ENCODE results near the gene COA4.

The COA4 gene

DNA sequence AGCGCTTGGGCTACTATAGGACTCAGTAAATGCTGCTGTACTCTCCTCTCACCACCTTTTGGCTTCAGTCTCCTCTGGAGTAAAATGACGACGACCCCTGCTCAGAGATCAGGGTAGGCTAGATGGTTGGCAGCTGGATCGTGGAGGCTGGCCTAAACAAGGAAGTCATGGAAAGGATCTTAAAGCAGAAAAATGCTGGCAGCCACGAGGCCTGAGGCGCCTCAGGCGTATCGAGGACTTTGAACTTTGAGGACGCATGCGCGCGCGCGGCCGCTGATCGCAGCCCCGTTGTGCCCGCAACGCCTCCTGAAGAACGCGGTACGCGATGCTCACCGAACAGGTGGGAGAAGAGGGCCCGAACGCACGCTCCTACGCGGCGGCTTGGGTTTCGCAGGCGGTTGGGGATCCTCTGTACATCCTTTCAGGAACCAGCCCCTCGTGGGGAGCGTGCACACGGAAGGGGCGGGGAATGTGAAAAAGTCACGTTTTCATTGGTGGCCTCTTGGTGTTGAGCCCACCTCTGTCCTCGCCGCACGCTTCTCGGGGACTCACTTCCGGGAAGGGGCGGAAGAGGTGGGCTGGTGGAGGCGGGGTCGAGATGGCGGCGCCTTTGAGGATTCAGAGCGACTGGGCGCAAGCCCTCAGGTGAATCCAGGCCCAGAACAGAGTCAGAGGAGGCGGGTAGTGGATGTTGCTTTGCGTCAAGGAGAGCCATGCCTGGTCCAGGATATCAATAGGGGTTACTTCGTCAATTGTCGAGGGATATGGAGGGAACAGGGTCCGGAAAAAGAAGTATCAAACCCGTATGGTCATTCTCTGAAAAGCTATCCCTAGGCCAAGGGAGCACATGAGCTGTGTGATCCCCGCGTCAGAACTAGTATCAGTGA is at the start of gene COA4, which contains the start of gene PAAF1:
Gene COA4 (minus strand): TSS at position 423 of the 887 bp plus-strand sequence. CDS start 3,468 bp downstream, outside the sequence.
Gene PAAF1 (plus strand): TSS at position 576 of the 887 bp plus-strand sequence. CDS start 23 bp downstream, at position 599.
- peak; percentile 93 for DNase-seq (ENCODE audit: low read depth)
- TF ChIP-seq, protein P1, sequence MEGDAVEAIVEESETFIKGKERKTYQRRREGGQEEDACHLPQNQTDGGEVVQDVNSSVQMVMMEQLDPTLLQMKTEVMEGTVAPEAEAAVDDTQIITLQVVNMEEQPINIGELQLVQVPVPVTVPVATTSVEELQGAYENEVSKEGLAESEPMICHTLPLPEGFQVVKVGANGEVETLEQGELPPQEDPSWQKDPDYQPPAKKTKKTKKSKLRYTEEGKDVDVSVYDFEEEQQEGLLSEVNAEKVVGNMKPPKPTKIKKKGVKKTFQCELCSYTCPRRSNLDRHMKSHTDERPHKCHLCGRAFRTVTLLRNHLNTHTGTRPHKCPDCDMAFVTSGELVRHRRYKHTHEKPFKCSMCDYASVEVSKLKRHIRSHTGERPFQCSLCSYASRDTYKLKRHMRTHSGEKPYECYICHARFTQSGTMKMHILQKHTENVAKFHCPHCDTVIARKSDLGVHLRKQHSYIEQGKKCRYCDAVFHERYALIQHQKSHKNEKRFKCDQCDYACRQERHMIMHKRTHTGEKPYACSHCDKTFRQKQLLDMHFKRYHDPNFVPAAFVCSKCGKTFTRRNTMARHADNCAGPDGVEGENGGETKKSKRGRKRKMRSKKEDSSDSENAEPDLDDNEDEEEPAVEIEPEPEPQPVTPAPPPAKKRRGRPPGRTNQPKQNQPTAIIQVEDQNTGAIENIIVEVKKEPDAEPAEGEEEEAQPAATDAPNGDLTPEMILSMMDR (conservative IDR thresholded peaks at IDR 0.05; ENCODE audit: control insufficient read depth, insufficient read depth, low read depth, low read length): no peak
- H3K4me3 ChIP-seq (ENCODE audit: control insufficient read depth, low read depth, low read length): peak within 1 kb of the TSS; percentile 97

DNA sequence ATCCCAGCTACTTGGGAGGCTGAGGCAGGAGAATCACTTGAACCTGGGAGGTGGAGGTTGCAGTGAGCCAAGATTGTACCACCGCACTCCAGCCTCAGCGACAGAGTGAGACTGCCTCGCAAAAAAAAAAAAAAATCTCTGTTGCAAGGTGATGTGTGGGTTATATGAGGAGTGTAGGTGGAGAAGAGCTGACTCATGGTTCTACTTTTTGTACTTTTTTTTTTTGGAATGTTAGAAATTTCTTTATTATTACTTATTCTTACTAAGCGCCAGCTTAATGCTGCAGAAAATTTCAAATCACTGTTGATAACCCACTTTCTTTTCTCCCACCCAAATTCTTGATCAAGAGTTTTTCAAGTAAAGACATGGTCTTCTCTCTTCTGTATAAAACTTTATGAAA is 44.5 kb upstream of the COA4 start:
- TF ChIP-seq, protein P1 (conservative IDR thresholded peaks at IDR 0.05; ENCODE audit: control insufficient read depth, insufficient read depth, low read depth, low read length): no peak
- H3K4me3 ChIP-seq (ENCODE audit: control insufficient read depth, low read depth, low read length): no peak overlapping the region

DNA sequence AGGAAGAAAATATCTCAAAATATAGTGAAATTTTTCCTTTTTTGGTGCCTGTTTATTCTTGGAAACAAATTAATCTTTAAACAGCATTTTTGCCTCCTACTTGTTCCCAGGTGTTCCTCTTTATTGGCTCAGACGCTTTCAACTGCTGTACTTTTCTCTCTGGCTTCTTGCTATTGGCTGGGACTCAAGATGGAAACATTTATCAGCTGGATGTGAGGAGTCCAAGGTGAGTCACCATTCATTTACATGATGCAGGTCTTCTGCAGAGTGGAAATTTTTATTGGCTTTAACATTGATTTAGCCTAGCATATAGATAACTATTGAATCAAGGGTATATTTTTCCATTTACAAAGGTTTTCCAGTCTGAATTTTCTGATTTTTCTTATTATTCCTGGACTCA is 39.8 kb upstream of the COA4 start:
- DNase-seq (ENCODE audit: low read depth): peak; percentile 43

More for the DNA sequence above, 44.5 kb upstream of the COA4 start:
- DNase-seq (ENCODE audit: low read depth): no peak

DNA sequence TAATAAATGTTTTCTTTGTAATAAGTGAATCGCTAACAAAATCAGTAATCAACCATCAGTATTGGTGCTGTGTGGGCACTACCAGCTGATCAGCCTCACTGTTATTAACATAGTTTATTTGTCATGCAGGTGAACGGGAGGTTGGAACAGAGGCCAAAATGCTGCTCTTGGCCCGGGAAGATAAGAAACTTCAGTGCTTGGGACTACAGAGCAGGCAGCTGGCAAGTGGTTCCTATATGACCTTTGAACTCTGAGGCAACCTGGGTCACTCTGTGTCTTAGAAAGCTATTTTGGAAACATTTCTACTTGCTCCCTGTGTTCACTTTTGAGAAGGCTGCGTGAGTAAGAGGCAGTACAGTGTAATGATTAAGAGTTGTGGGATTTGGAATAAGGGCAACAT is 37.6 kb upstream of the COA4 start:
- no peak overlapping the region for H3K4me3 ChIP-seq (ENCODE audit: control insufficient read depth, low read depth, low read length)
- TF ChIP-seq, protein P1 (conservative IDR thresholded peaks at IDR 0.05; ENCODE audit: control insufficient read depth, insufficient read depth, low read depth, low read length): no peak
- DNase-seq (ENCODE audit: low read depth): no peak

More for the DNA sequence above, 39.8 kb upstream of the COA4 start:
- TF ChIP-seq, protein P1 (conservative IDR thresholded peaks at IDR 0.05; ENCODE audit: control insufficient read depth, insufficient read depth, low read depth, low read length): no peak
- H3K4me3 ChIP-seq (ENCODE audit: control insufficient read depth, low read depth, low read length): no peak overlapping the region

DNA sequence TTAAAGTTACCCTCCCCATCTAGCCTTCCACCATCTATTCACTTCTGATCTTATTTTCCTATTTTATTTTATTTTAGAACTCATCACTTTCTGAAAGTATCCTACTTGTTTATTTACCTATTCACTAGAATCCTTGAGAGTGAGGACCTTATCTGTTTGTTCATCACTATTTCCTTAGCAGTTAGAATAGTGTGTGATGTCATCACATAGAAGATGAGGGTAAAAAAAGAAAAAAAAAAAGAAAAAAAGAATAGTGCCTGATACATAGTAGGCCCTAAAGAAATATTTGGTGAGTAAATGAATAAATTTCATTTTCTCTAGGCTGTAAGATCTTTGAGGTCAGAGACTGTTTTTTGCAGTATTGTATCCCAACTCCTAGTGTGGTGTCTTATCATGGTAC is 36.8 kb upstream of the COA4 start:
- TF ChIP-seq, protein P1 (conservative IDR thresholded peaks at IDR 0.05; ENCODE audit: control insufficient read depth, insufficient read depth, low read depth, low read length): no peak
- H3K4me3 ChIP-seq (ENCODE audit: control insufficient read depth, low read depth, low read length): no peak overlapping the region
- no peak for DNase-seq (ENCODE audit: low read depth)

DNA sequence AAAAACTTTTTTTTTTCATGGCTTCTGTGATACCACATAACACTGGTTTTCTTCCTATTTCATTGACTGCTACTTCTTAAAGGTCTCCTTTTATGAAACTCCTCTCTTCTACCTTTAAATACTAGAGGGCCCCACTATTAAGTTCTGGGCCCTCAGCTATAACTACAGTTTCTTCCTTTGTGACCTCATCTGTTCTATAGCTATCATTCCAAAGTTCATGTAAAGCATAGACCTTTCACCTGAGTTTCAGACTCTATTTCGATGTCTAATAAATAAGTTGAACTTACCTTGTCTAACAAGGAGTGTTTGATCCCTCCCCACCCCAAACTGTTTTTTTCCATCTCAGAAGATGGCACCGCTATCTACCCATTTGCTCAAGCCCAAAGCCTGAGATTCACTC is 35.4 kb upstream of the COA4 start:
- DNase-seq (ENCODE audit: low read depth): no peak
- TF ChIP-seq, protein P1 (conservative IDR thresholded peaks at IDR 0.05; ENCODE audit: control insufficient read depth, insufficient read depth, low read depth, low read length): no peak
- H3K4me3 ChIP-seq (ENCODE audit: control insufficient read depth, low read depth, low read length): no peak overlapping the region

All from fibroblast of mammary gland (primary cell).